K562 (cell line): ENCODE data around the gene CAPN12. TPM values are rescaled to one million over a fixed set of nuclear protein-coding genes. Genes with fewer than 3 reads are reported as not detected.

Experiments
- ATAC-seq: fragments of 200-7000 bp; cut with Tn5 transposase; 3 replicates; pipeline ENCODE4 v1.9.1; 2020; ENCODE audit warnings: moderate library complexity
- BruUV-seq: library from RNA; stranded (reverse); fragments of 400-500 nt; replicated peaks from 2 replicates; lab custom pipeline; 2021; lab: Mats Ljungman, UMichigan
- CTCF ChIA-PET: fragments of 300-600 bp; formaldehyde crosslinking; extraction: SDS; loops from one replicate; lab custom pipeline; 2021; ENCODE audit warnings: low intra/inter-chr PET ratio; lab: Yijun Ruan, JAX
- POLR2A ChIA-PET: fragments of 300-600, 350-650 bp; sonication (Branson Sonifier 250); formaldehyde crosslinking; extraction: SDS; loops from one replicate; lab custom pipeline; 2021; ENCODE audit warnings: antibody characterized with exemption, inconsistent platforms; lab: Yijun Ruan, JAX
- DNase-seq, 4 experiments: peaks; one replicate each; pipeline versions ENCODE4 v3.0.0 to v3.0.0-alpha.2; 2011 to 2018; ENCODE audit warnings: low spot score in 3 of 4, mixed read lengths in 3 of 4; ENCODE audit errors: extremely low read depth in 1 of 4
- FAIRE-seq: peaks from 2 replicates; lab custom pipeline; 2011; peaks lifted over from hg19 to GRCh38; lab: Jason Lieb, UNC
- H2AFZ ChIP-seq: 2 replicates; pipeline ENCODE4 v1.6.0; 2011; ENCODE audit warnings: low read depth, low read length, control low read depth, inconsistent platforms
- H3K27ac ChIP-seq: fragments of 200-600 bp; 3 replicates; pipeline ENCODE4 v1.8.0; 2011; ENCODE audit warnings: low read depth, mild to moderate bottlenecking, control low read depth, inconsistent platforms, low read length, moderate library complexity, mixed read lengths; ENCODE audit errors: extremely low read depth
- H3K27me3 ChIP-seq, 2 experiments: fragments of 300-600 bp in 1 of 2; 2 replicates in 1 of 2; 3 replicates in 1 of 2; pipeline versions ENCODE4 v1.6.0 to v1.8.0; 2011; ENCODE audit warnings: inconsistent platforms in 2 of 2, low read length in 2 of 2, mild to moderate bottlenecking in 1 of 2, mixed read lengths in 1 of 2, moderate library complexity in 1 of 2; ENCODE audit not compliant: control insufficient read depth in 2 of 2, insufficient read depth in 2 of 2
- H3K36me3 ChIP-seq: fragments of 300-600 bp; 3 replicates; pipeline ENCODE4 v1.8.0; 2011; ENCODE audit warnings: mild to moderate bottlenecking, low read length, inconsistent platforms; ENCODE audit not compliant: control insufficient read depth, insufficient read depth
- H3K4me1 ChIP-seq, 2 experiments: fragments of 200-600 bp in 1 of 2; replicated peaks in 1 of 2; 2 replicates in 1 of 2; 3 replicates in 1 of 2; pipeline versions ENCODE4 v1.5.1 to v1.8.0; 2011; ENCODE audit warnings: inconsistent platforms in 2 of 2, low read length in 2 of 2, mild to moderate bottlenecking in 1 of 2, mixed read lengths in 1 of 2, moderate library complexity in 1 of 2; ENCODE audit not compliant: control insufficient read depth in 2 of 2, insufficient read depth in 2 of 2
- H3K4me2 ChIP-seq: 2 replicates; pipeline ENCODE4 v1.6.1; 2011; ENCODE audit warnings: low read length, control low read depth, inconsistent platforms, mixed read lengths; ENCODE audit not compliant: insufficient read depth
- H3K4me3 ChIP-seq: fragments of 200-600 bp; sonication (generic), shearing (Covaris generic); 2 replicates; pipeline ENCODE4 v1.5.1; 2016; ENCODE audit warnings: control low read depth, inconsistent platforms
- H3K79me2 ChIP-seq: fragments of 200-600 bp; 3 replicates; pipeline ENCODE4 v1.8.0; 2011; ENCODE audit warnings: low read length, inconsistent platforms; ENCODE audit not compliant: control insufficient read depth, insufficient read depth
- H3K9ac ChIP-seq, 2 experiments: 2 replicates each; pipeline versions ENCODE4 v1.6.0 to v1.6.1; 2011; ENCODE audit warnings: low read depth in 2 of 2, low read length in 2 of 2, control low read depth in 1 of 2, inconsistent platforms in 1 of 2, mild to moderate bottlenecking in 1 of 2, mixed read lengths in 1 of 2; ENCODE audit not compliant: insufficient read depth in 1 of 2
- H3K9me1 ChIP-seq: one replicate; pipeline ENCODE4 v1.6.0; 2011; ENCODE audit warnings: inconsistent platforms, mild to moderate bottlenecking, low read length, moderate library complexity; ENCODE audit not compliant: control insufficient read depth, insufficient read depth
- H3K9me3 ChIP-seq: replicated peaks from 2 replicates; pipeline ENCODE4 v1.5.1; 2011; ENCODE audit warnings: low read depth, low read length, inconsistent platforms; ENCODE audit not compliant: control insufficient read depth, insufficient read depth
- H4K20me1 ChIP-seq: replicated peaks from 2 replicates; pipeline ENCODE4 v1.6.1; 2011; ENCODE audit warnings: low read length, inconsistent platforms, mixed read lengths; ENCODE audit not compliant: control insufficient read depth, insufficient read depth
- FOXK2 ChIP-seq, 2 experiments: fragments of 450-650 bp; IDR thresholded peaks in 1 of 2; conservative IDR thresholded peaks in 1 of 2; 2 replicates each; pipeline ENCODE4 v1.6.1; 2016; ENCODE audit warnings: low read depth in 2 of 2, mild to moderate bottlenecking in 1 of 2
- HCFC1 ChIP-seq: IDR thresholded peaks from 2 replicates; pipeline ENCODE4 v1.6.1; 2012; ENCODE audit warnings: low read depth, low read length, improper control_type of control experiment
- MAZ ChIP-seq, 2 experiments: fragments of 450-650 bp in 1 of 2; sonication (generic) in 1 of 2; formaldehyde crosslinking; IDR thresholded peaks in 1 of 2; conservative IDR thresholded peaks in 1 of 2; 2 replicates each; pipeline versions ENCODE4 v1.4.0 to v1.5.0; 2020; ENCODE audit warnings: mild to moderate bottlenecking in 1 of 2, missing genetic modification reagents in 1 of 2
- MTA2 ChIP-seq: fragments of 450-650 bp; IDR thresholded peaks from 2 replicates; pipeline ENCODE4 v1.6.1; 2016; ENCODE audit warnings: low read depth
- NFRKB ChIP-seq: fragments of 450-650 bp; IDR thresholded peaks from 2 replicates; pipeline ENCODE4 v1.6.1; 2016; ENCODE audit warnings: low read depth
- SAFB2 ChIP-seq: fragments of 200-400 bp; formaldehyde crosslinking; IDR thresholded peaks from 2 replicates; pipeline ENCODE4 v1.6.1; 2018; ENCODE audit warnings: borderline replicate concordance, low read length, low read depth, moderate library complexity; ENCODE audit not compliant: severe bottlenecking
- SETDB1 ChIP-seq: IDR thresholded peaks from one replicate; pipeline ENCODE4 v1.6.1; 2012; ENCODE audit warnings: low read length, control low read depth, inconsistent platforms
- TBP ChIP-seq: optimal IDR thresholded peaks from 2 replicates; pipeline ENCODE3; 2011; ENCODE audit warnings: low read depth, low read length, improper control_type of control experiment
- TEAD2 ChIP-seq: fragments of 450-650 bp; IDR thresholded peaks from 2 replicates; pipeline ENCODE4 v1.6.1; 2016; ENCODE audit warnings: missing genetic modification characterization, control low read depth, missing compliant biosample characterization
- ZBTB7A ChIP-seq: IDR thresholded peaks from 2 replicates; pipeline ENCODE4 v1.6.1; 2011; ENCODE audit warnings: low read depth, mild to moderate bottlenecking, low read length, moderate library complexity, borderline replicate concordance; ENCODE audit not compliant: control insufficient read depth
- ZNF143 ChIP-seq: sonication (generic); formaldehyde crosslinking; IDR thresholded peaks from 2 replicates; pipeline ENCODE4 v1.9.0; 2022; ENCODE audit warnings: mild to moderate bottlenecking, missing genetic modification reagents
- ZNF551 ChIP-seq: fragments of 250-450 bp; sonication (Bioruptor Pico); IDR thresholded peaks from 2 replicates; pipeline ENCODE4 v1.5.0; 2021; ENCODE audit warnings: mild to moderate bottlenecking, moderate library complexity
- WGBS: fragments of 100-300 bp; shearing (Covaris generic); methylation state at CpG from one replicate; pipeline ENCODE4 v1.1.6; 2016; ENCODE audit warnings: low coverage, mixed read lengths; ENCODE audit not compliant: insufficient coverage; ENCODE audit errors: missing lambda C conversion rate; 5-methylcytosine and 5-hydroxymethylcytosine counted together
- in situ Hi-C: fragments of 300-500 bp; cut with MboI; formaldehyde crosslinking; loops from 4 replicates; pipeline ENCODE4 v1.15.0; 2018; ENCODE audit warnings: inconsistent platforms, mixed read lengths
- intact Hi-C: fragments of 100-400 bp; cut with micrococcal nuclease; formaldehyde crosslinking; loops from 2 replicates; pipeline ENCODE4 v1.14.2; 2022
- polyA plus RNA-seq, 8 experiments: library from polyadenylated mRNA; depleted of rRNA in 4 of 8; stranded (reverse) in 5 of 8; unstranded in 3 of 8; fragments of >200 nt; fragmentation: Nextera tagmentation in 2 of 8; fragmentation: Illumina TruSeq in 1 of 8; extraction: Ambion mirVana in 2 of 8; extraction: Trizol in 1 of 8; gene quantifications; 2 replicates each; pipeline versions ENCODE4 v1.2.1 to v1.2.3, GENCODE V29; 2011 to 2014; ENCODE audit warnings: inconsistent platforms in 1 of 8, missing spikeins in 1 of 8
- total RNA-seq, 7 experiments: library from RNA; depleted of rRNA in 6 of 7; stranded (reverse); fragments of >200 nt in 6 of 7; fragmentation: Illumina TruSeq in 2 of 7; extraction: Trizol in 2 of 7; gene quantifications; 2 replicates each; pipeline versions ENCODE4 v1.2.1 to v1.2.3, GENCODE V29; 2011 to 2021; ENCODE audit warnings: low replicate concordance in 1 of 7
- TF ChIP-seq, protein P1 (sequence below): fragments of 150-350 bp; conservative IDR thresholded peaks from 2 replicates; pipeline ENCODE4 v1.6.1; 2014; ENCODE audit warnings: low read length
- TF ChIP-seq, protein P2 (sequence below): fragments of 150-350 bp; IDR thresholded peaks from 2 replicates; pipeline ENCODE4 v1.6.1; 2014; ENCODE audit warnings: low read depth, mild to moderate bottlenecking, low read length, borderline replicate concordance

CAPN12 gene
- total and polyA plus RNA-seq, 9 of the 15 experiments (the other 6 are each of a cell fraction or from before 2014, with no cell fraction given), result 0.83 to 7.0 (median 1.6) TPM

GRCh38 chr19:38696729-38697055, 47.6 kb downstream of the CAPN12 start (continued):
- TF ChIP-seq, protein P1, sequence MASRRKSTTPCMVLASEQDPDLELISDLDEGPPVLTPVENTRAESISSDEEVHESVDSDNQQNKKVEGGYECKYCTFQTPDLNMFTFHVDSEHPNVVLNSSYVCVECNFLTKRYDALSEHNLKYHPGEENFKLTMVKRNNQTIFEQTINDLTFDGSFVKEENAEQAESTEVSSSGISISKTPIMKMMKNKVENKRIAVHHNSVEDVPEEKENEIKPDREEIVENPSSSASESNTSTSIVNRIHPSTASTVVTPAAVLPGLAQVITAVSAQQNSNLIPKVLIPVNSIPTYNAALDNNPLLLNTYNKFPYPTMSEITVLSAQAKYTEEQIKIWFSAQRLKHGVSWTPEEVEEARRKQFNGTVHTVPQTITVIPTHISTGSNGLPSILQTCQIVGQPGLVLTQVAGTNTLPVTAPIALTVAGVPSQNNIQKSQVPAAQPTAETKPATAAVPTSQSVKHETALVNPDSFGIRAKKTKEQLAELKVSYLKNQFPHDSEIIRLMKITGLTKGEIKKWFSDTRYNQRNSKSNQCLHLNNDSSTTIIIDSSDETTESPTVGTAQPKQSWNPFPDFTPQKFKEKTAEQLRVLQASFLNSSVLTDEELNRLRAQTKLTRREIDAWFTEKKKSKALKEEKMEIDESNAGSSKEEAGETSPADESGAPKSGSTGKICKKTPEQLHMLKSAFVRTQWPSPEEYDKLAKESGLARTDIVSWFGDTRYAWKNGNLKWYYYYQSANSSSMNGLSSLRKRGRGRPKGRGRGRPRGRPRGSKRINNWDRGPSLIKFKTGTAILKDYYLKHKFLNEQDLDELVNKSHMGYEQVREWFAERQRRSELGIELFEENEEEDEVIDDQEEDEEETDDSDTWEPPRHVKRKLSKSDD, result no peak
- TF ChIP-seq MAZ (CRISPR knock-in tag; conservative IDR thresholded peaks at IDR 0.05 in 1 of 2, IDR thresholded peaks at IDR 0.05 in 1 of 2), result no peak

DNA sequence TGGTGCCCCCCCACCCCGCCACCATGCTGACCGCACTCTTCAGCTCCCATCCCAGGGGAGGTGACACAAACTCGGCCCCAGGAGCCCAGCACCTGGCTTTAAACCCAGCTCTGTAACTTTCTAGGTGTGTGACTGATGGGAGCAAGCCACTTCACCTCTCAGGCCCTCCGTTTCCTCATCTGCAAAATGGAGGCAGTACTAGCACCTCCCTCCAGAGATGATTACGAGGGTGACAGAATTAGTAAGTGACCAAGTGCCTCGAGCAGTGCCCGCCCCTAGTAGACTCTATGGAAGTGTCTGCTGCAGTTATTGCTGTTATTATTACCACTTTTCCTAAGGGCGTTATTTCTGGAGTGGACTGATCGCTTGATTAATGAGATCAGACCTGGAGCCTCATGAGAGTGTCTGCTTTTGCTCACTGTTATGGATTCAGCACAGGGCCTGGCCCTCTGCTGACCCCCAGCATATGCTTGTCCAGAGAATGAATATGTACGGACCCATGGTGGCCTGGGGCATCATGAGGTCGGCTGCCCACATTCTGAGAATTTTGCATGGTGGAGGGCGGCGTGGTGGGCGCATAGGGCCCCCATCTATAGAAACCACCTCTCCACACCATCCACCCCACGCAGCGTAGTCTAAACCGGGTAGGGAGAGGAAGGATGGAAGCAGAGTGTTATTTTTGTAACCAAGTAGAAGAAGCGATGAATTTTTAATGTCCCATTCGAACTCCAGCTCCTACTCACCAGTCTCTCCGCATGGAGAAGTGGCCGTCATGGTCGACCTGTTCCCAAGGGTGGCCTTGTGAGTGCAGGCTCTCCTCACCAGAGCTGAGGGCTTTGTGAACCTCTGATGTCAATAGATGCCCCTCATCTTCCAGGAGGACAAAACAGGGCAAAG, 48.2 kb downstream of the CAPN12 start:
- Histone ChIP-seq H2AFZ (no peak overlapping the region), H4K20me1 (peaks cover 21% of the 10 kb centered on the region), H3K79me2 (peaks cover 86% of the 10 kb centered on the region), H3K27me3 (no peaks in the 10 kb centered on the region), H3K4me1 (peaks cover 3 to 26% of the 10 kb centered on the region in 2 experiments; a peak in 3 of 5 replicates), H3K36me3 (peaks cover 85% of the 10 kb centered on the region), H3K4me3 (no peak overlapping the region), H3K4me2 (no peak overlapping the region), H3K27ac (no peak overlapping the region), H3K9ac (0 out of 4 replicates have a peak overlapping the region, but pooled peaks of 1 of the 2 experiments have one; percentile 36), H3K9me3 (no peaks in the 10 kb centered on the region), H3K9me1 (peaks cover 9% of the 10 kb centered on the region)
- 91% methylated on average over 22 of the region's 22 CpGs for WGBS
- FAIRE-seq (no peak), ATAC-seq (no peak), DNase-seq (no peak)
- in situ Hi-C loops (no loop called here), intact Hi-C loops (no loop called here)
- no TSS peak for BruUV-seq
- POLR2A ChIA-PET, result interaction anchor here (1.7 kb wide), 1 partner anchor 11 kb away, joined by 4 read pairs; no protein-coding TSS in a partner anchor
- CTCF ChIA-PET, result no interaction called here
- TF ChIP-seq TBP, result no peak
- TF ChIP-seq NFRKB, result no peak
- TF ChIP-seq MTA2, result no peak
- TF ChIP-seq HCFC1, result no peak
- TF ChIP-seq TEAD2 (tag), result no peak
- TF ChIP-seq SETDB1, result no peak
- TF ChIP-seq SAFB2, result no peak
- TF ChIP-seq, protein P2, sequence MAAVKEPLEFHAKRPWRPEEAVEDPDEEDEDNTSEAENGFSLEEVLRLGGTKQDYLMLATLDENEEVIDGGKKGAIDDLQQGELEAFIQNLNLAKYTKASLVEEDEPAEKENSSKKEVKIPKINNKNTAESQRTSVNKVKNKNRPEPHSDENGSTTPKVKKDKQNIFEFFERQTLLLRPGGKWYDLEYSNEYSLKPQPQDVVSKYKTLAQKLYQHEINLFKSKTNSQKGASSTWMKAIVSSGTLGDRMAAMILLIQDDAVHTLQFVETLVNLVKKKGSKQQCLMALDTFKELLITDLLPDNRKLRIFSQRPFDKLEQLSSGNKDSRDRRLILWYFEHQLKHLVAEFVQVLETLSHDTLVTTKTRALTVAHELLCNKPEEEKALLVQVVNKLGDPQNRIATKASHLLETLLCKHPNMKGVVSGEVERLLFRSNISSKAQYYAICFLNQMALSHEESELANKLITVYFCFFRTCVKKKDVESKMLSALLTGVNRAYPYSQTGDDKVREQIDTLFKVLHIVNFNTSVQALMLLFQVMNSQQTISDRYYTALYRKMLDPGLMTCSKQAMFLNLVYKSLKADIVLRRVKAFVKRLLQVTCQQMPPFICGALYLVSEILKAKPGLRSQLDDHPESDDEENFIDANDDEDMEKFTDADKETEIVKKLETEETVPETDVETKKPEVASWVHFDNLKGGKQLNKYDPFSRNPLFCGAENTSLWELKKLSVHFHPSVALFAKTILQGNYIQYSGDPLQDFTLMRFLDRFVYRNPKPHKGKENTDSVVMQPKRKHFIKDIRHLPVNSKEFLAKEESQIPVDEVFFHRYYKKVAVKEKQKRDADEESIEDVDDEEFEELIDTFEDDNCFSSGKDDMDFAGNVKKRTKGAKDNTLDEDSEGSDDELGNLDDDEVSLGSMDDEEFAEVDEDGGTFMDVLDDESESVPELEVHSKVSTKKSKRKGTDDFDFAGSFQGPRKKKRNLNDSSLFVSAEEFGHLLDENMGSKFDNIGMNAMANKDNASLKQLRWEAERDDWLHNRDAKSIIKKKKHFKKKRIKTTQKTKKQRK, result no peak
- TF ChIP-seq ZBTB7A, result no peak
- no peak for TF ChIP-seq ZNF551 (CRISPR knock-in tag)
- no peak for TF ChIP-seq FOXK2 (conservative IDR thresholded peaks at IDR 0.05 in 1 of 2, IDR thresholded peaks at IDR 0.05 in 1 of 2; ENCODE audit: low read depth in 2 of 2)
- no peak for TF ChIP-seq ZNF143 (CRISPR knock-in tag)
